Esophagus squamous epithelium (tissue), 4 donors: ENCODE measurements around the gene PDXDC1.
"Not testable (repeated sequence)": the region's sequence is repeated elsewhere in the genome, so short reads cannot be mapped to it uniquely, and the experiment has no call there.

Source experiments
- CTCF ChIP-seq, 6 experiments: fragments of 450-650 bp in 4 of 6; fragments of 200-600 bp in 2 of 6; sonication (generic) in 2 of 6; IDR thresholded peaks; one replicate each; pipeline ENCODE4 v1.5.1; 2016 to 2019; ENCODE audit warnings: antibody characterized with exemption in 6 of 6, mild to moderate bottlenecking in 4 of 6, moderate library complexity in 4 of 6
- POLR2A ChIP-seq, 4 donors: fragments of 450-650 bp; IDR thresholded peaks; one replicate each; pipeline ENCODE4 v1.6.1; 2017; ENCODE audit warnings: antibody characterized with exemption in 4 of 4, mild to moderate bottlenecking in 4 of 4, moderate library complexity in 3 of 4

GRCh38 chr16:14971621-14972228, 3.1 kb upstream of the PDXDC1 start:
- TF ChIP-seq CTCF, POLR2A (IDR thresholded peaks at IDR 0.05): not testable (repeated sequence)
